ENCODE data around the gene SPHK2. TPM values are rescaled to one million over a fixed set of nuclear protein-coding genes. Genes with fewer than 3 reads are reported as not detected.

The SPHK2 gene
- 9.4 to 16.7 TPM (median 15.5 TPM) in 5 replicates for total RNA-seq (2022; extraction: Qiagen RNA extraction; ENCODE audit: low read depth)

DNA sequence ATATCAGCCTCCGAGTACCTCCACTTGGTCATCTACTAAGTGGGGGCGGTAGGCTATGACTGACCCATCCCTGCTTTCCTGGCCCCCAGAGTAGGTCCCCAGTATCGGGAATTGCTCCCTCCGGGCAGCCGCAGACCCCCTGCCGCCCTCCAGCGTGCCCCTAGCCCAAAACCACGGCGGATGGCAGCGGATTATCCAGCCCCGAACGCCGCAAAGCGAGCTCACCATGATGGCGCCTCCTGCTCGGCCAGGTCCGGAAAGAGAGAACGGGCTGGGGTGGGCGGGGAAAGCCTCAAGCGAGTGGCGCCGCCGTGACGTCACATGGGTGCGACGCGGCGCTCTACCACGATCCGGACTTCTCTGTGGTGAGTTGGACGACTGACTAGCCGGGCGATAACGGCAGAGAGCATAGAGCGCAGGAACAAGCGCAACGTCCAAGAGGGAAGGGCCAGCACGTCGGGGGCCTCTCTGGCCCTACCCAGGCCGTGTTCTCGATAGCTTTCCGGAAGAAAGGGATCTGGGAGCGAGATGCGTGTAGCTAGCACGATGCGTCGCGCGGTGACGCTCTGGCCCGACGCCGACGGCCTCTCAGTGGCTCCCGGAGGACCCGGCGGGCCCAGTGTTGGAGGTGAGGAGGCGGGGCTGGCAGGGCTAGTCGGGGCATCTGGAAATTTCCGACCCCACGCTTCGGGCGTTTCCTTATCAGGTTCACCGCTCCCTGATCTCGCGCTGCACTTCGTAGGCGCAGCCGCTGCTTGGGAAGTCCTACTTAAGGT lies at the start of gene SPHK2, which contains the start of gene RPL18:
Gene SPHK2 (plus strand): TSS at position 591 of the 776 bp plus-strand sequence. CDS start 1,009 bp downstream, outside the sequence.
Gene RPL18 (minus strand): TSS at position 263 of the 776 bp plus-strand sequence. CDS start 35 bp downstream, at position 228.

GRCh38 chr19:48606463-48607358 lies 12.6 kb upstream of the SPHK2 start, which contains the start of gene SPACA4:
TSS of gene SPACA4 (plus strand) at chr19:48606742. CDS start at chr19:48606979, 237 bp downstream.

DNA sequence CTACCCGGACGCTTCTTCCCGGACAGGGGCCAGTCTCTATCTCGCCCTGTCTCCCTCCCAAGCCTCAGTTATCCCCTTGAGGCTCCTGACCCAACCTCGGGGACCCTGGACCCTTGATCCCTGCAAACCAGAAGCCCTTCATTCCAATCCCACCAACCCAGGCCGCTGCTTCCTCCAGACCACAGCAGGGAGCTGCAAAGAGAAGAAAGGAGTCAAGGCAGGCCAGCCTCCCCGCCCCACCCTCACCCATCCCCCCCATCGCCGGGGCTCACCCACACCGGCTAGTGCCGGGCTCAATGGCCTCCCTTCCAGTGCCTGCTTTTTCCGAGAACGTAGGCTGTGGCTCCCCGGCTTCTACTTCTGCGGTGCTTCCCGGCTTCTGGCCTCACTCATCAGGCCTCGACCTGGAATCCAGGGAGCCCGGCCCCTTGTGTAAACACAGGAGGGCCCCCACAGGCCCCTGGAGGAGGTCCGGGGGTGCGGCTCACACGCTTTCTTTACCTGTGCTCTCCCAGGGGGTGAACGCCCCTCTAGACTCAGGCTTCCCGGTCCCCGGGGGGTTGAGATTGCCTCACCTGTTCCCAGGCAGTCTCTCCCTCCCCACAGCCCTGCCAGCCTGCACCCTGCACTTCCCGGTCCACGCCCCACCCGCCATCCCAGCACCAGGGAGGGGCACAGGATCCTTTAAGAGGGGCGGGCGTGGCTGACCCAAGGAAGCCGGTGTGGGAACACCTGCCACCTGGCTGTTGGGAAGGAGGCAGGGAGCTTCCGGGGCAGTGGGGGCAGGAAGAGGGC lies 4.7 kb upstream of the SPHK2 start, which contains the start of gene FAM83E:
Gene FAM83E (minus strand): TSS at position 641 of the 795 bp plus-strand sequence. CDS start 1,704 bp downstream, outside the sequence.

GRCh38 chr19:48636859-48637448 lies 17.6 kb downstream of the SPHK2 start, which contains the start of gene DBP:
TSS of gene DBP (minus strand) at chr19:48637379. CDS start at chr19:48636994, 385 bp downstream.

DNA sequence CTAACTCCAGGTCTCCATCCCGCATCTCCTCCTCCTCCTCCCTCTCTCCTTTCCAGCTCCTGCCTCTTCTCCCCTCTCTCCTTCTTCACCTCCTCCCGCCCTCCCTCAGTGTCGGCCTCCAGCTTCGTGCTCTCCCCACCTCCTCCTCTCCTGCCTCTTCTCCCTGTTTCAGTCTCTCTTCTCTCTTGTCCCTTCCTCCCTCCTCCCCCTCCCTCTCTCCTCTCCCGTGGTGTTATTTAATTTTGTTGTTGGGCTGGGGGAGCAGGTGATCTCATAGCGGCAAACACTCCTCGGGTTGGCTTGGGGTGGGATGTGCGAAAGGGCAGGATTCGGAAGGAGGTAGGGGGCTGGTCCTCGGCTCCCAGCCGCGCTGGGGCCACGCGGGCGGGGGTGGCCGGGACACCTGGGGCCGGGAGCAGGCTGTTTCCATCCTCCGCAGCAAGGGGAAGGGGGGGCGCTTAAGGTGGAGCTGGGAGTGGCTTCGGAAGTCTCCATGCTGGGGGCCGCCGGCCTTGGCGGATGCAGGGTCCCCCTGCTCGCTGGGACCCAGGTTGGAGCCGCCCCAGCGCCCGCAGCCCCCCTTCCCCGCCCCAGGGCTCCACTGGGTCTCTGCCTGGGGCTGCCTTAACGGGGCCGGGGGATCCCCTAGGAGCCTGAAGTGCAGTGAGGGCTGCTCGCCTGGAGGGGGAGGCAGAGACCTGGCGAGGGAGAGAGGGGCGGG lies 26.9 kb downstream of the SPHK2 start, which contains the start of gene CA11:
Gene CA11 (minus strand): TSS at position 187 of the 721 bp plus-strand sequence. CDS start 555 bp downstream, outside the sequence.

GRCh38 chr19:48672994-48673393 lies 53.7 kb downstream of the SPHK2 start, which contains the start of gene NTN5:
TSS of gene NTN5 (minus strand) at chr19:48673017. CDS start at chr19:48670986, 2,031 bp downstream.

Other genes starting within 250 kb of the SPHK2 start
- 354 to 463 TPM (median 436 TPM) in 5 replicates for gene KDELR1, start 228.0 kb upstream of the SPHK2 start, total RNA-seq (2022; extraction: Qiagen RNA extraction; ENCODE audit: low read depth)
- gene GRIN2D, start 225.8 kb upstream of the SPHK2 start, total RNA-seq (2022; extraction: Qiagen RNA extraction; ENCODE audit: low read depth), result 7.3 to 11.8 TPM (median 10.0 TPM) in 5 replicates
- gene GRWD1, start 173.5 kb upstream of the SPHK2 start, total RNA-seq (2022; extraction: Qiagen RNA extraction; ENCODE audit: low read depth), result 111 to 131 TPM (median 121 TPM) in 5 replicates
- gene KCNJ14, start 163.9 kb upstream of the SPHK2 start, total RNA-seq (2022; extraction: Qiagen RNA extraction; ENCODE audit: low read depth), result 1.1 to 2.0 TPM (median 1.2 TPM) in 5 replicates
- gene CYTH2, start 150.1 kb upstream of the SPHK2 start, total RNA-seq (2022; extraction: Qiagen RNA extraction; ENCODE audit: low read depth), result 51.2 to 62.6 TPM (median 58.0 TPM) in 5 replicates
- gene LMTK3, start 107.7 kb upstream of the SPHK2 start, total RNA-seq (2022; extraction: Qiagen RNA extraction; ENCODE audit: low read depth), result 2.1 to 4.7 TPM (median 4.2 TPM) in 5 replicates
- 14.1 to 20.7 TPM (median 15.9 TPM) in 5 replicates for gene SULT2B1, start 67.3 kb upstream of the SPHK2 start, total RNA-seq (2022; extraction: Qiagen RNA extraction; ENCODE audit: low read depth)
- gene SPACA4, start 12.8 kb upstream of the SPHK2 start, total RNA-seq (2022; extraction: Qiagen RNA extraction; ENCODE audit: low read depth), result not detected in 5 replicates
- 0.17 to 0.27 TPM (median 0.24 TPM) in 4 of 5 replicates, not detected in the other for gene FAM83E, start 4.4 kb upstream of the SPHK2 start, total RNA-seq (2022; extraction: Qiagen RNA extraction; ENCODE audit: low read depth)
- gene RPL18, start 328 bp upstream of the SPHK2 start, total RNA-seq (2022; extraction: Qiagen RNA extraction; ENCODE audit: low read depth), result 3,160 to 3,604 TPM (median 3,243 TPM) in 5 replicates
- 2.0 to 3.3 TPM (median 2.7 TPM) in 5 replicates for gene DBP, start 17.9 kb downstream of the SPHK2 start, total RNA-seq (2022; extraction: Qiagen RNA extraction; ENCODE audit: low read depth)
- 9.7 to 13.2 TPM (median 10.6 TPM) in 5 replicates for gene CA11, start 26.7 kb downstream of the SPHK2 start, total RNA-seq (2022; extraction: Qiagen RNA extraction; ENCODE audit: low read depth)
- 0.19 to 0.30 TPM (median 0.23 TPM) in 5 replicates for gene NTN5, start 53.5 kb downstream of the SPHK2 start, total RNA-seq (2022; extraction: Qiagen RNA extraction; ENCODE audit: low read depth)
- not detected in 5 replicates for gene FUT2, start 76.5 kb downstream of the SPHK2 start, total RNA-seq (2022; extraction: Qiagen RNA extraction; ENCODE audit: low read depth)
- 0.26 to 0.72 TPM (median 0.41 TPM) in 5 replicates for gene MAMSTR, start 100.2 kb downstream of the SPHK2 start, total RNA-seq (2022; extraction: Qiagen RNA extraction; ENCODE audit: low read depth)
- gene RASIP1, start 121.1 kb downstream of the SPHK2 start, total RNA-seq (2022; extraction: Qiagen RNA extraction; ENCODE audit: low read depth), result 0.29 to 0.75 TPM (median 0.46 TPM) in 5 replicates
- not detected in 5 replicates for gene IZUMO1, start 127.4 kb downstream of the SPHK2 start, total RNA-seq (2022; extraction: Qiagen RNA extraction; ENCODE audit: low read depth)
- 0.06 to 0.13 TPM (median 0.07 TPM) in 5 replicates for gene FUT1, start 133.1 kb downstream of the SPHK2 start, total RNA-seq (2022; extraction: Qiagen RNA extraction; ENCODE audit: low read depth)
- gene FGF21, start 136.0 kb downstream of the SPHK2 start, total RNA-seq (2022; extraction: Qiagen RNA extraction; ENCODE audit: low read depth), result not detected in 5 replicates
- 47.2 to 60.5 TPM (median 56.7 TPM) in 5 replicates for gene BCAT2, start 191.5 kb downstream of the SPHK2 start, total RNA-seq (2022; extraction: Qiagen RNA extraction; ENCODE audit: low read depth)
- 13.4 to 17.0 TPM (median 14.8 TPM) in 5 replicates for gene HSD17B14, start 217.0 kb downstream of the SPHK2 start, total RNA-seq (2022; extraction: Qiagen RNA extraction; ENCODE audit: low read depth)
- gene PLEKHA4, start 249.1 kb downstream of the SPHK2 start, total RNA-seq (2022; extraction: Qiagen RNA extraction; ENCODE audit: low read depth), result 1.5 to 3.0 TPM (median 2.4 TPM) in 5 replicates

All from A549 treated with RU486 at 1 μM for 4 hours (cell line).